NCI-H1092 (cell line): ENCODE data around the gene AFG3L2.

Experiments
- DNase-seq: peaks from one replicate; lab custom pipeline; 2025; lab: John Stamatoyannopoulos, UW

The AFG3L2 gene

GRCh38 chr18:12359515-12359927 lies 17.5 kb downstream of the AFG3L2 start:
- no peak for DNase-seq

DNA sequence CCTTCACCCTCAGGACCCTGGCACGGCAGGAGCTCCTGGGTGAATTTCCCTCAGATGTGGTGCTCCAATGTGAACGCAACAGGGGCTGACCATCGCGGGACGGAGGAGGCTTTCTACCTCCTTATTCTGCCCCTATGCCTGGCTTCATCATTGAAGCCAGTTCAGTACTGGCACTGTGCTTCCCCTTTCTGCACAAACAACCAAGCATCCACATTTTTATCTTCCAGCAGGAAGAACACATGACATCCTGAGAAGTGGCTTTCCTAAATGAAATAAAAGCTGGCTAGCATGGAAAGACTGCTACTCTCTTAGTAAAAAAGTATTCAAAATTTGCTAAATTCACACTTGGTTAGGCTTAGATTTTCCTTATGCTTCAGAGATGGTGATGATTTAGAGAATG lies 24.8 kb downstream of the AFG3L2 start:
- no peak for DNase-seq

GRCh38 chr18:12347895-12348294 lies 29.1 kb downstream of the AFG3L2 start:
- DNase-seq: no peak

GRCh38 chr18:12346240-12346565 lies 30.8 kb downstream of the AFG3L2 start:
- no peak for DNase-seq

GRCh38 chr18:12345491-12346239 lies 31.4 kb downstream of the AFG3L2 start:
- no peak for DNase-seq

DNA sequence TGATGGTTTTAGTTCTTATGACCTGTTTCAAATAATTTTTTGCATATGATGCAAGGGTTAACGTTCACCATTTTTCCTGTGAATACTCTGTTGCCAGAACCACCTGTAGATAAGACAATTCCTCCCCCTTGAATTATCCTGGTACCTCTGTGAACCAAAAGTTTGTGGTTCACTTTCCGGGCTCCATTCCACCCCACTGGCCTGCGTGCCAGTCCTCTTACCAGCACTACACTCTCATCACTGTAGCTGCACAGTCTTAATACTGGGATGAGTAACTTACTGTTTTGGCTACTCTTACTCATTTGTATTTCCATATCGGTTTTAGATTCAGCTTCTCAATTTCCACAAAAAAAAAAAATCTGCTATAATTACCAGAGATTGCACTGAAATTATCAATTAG lies 34.4 kb downstream of the AFG3L2 start:
- DNase-seq: no peak

DNA sequence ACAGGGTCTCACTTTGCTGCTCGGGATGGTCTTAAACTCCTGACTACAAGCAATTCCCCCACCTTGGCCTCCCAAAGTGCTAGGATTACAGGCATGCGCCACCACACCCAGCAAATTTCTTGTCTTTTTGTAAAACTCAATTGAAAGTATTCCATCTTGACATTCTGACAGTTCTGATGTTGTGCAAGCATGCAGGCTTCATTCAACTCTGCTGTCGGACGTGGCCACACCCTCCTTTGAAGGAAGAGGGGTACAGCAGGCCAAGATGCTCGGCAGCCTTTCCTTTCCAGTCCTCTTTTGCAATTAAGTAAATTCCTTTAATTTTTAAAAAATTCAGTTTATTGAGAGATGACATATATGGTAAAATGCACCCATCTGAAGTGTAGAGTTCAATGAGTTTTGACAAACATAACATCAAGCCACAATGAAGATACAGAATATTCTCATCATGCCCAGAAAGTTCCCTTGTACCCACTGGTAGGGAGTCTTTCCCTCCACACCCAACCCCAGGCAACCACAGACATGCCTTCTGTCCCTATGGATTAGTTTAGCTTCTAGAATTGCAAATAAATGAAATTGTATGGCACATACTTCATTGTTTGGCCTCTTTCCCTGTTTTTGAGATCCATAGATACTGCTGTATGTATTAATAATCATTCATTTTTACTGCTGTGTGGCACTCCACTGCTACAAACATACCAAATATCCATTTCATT lies 35.9 kb downstream of the AFG3L2 start:
- no peak for DNase-seq

GRCh38 chr18:12338382-12338781 lies 38.6 kb downstream of the AFG3L2 start:
- DNase-seq: no peak

- no peak for DNase-seq
Measured at GRCh38 chr18:12336887-12337286, 40.1 kb downstream of the AFG3L2 start.

DNA sequence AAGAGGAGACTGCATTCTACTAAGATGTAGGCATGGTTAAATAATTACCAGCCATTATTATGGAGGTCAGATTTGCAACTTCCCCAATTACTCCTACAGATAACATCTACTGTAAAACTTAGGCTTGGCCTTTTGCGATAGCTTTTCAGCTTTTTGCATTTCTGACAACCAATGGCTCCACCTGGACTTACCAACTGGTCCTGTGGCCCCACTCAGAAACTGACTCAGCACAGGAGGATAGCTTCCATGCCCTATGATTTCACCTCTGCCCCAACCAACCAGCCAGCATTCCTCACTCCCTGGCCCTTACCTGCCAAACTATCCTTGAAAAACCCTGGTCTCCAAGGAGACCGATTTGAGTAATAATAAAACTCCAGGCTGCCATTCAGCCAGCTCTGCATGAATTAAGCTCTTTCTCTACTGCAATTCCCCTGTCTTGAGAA lies 40.8 kb downstream of the AFG3L2 start:
- no peak for DNase-seq

DNA sequence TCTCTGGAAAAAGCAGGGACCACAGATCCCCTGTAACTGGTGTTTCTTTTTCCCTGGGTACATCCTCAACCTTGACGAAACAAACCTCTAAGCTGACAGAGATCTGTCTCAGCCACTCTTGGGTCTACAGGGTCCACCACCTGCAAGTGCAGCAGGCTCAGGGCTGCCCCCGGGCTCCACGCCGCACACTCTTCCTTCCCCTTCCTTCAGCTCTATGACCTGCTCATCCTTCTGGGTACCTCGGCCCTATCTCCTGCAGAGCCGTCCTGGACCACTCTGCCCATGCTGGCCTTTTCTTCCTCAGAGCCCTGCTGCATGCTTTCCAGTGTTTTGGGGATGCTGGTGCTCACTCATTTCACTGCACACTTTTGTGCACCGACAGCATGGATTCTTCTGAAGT lies 41.5 kb downstream of the AFG3L2 start:
- DNase-seq: no peak

GRCh38 chr18:12334863-12335262 lies 42.2 kb downstream of the AFG3L2 start:
- no peak for DNase-seq

DNA sequence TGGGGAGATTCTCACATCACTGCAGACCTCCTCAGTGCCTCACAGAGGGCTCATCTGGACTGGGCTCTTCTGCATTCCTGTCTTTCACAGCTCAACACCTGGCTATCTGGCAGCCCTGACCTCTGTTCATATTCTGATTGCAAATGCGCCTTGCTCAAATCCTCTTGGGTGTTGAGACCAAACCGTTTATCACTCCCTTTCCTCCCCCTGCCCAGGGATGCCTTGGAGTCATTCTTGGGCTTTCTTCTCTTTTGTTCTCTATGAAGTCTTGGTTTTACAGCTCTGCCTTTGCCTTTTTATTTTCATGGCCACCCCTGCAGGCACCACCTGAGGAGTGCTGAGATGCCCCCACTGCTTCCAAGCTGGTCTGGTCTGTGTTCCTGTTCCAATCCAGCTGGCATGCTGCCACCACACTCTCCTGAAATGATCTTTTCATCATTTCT lies 42.6 kb downstream of the AFG3L2 start:
- DNase-seq: no peak

- no peak for DNase-seq
Measured at GRCh38 chr18:12333506-12334290, 43.3 kb downstream of the AFG3L2 start.

DNA sequence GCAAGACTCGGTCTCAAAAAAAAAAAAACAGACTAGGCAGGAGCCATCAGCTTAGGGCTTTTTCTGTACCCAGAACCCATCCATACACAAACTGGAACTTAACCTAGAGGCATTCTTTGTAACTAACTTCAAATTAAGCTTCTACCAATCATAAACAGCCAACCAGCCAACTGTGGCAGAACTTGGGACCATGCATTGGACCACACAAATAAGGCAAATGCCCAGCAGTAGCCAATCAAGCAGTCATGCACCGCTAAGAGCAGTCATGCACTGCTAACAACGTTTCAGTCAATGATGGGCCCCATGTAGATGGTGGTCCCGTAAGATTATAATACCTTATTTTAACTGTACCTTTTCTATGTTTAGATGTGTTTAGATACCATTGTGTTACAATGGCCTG lies 46.3 kb downstream of the AFG3L2 start:
- no peak for DNase-seq

- DNase-seq: no peak
Measured at GRCh38 chr18:12329125-12329698, 47.8 kb downstream of the AFG3L2 start.

GRCh38 chr18:12328179-12328823 lies 48.7 kb downstream of the AFG3L2 start:
- no peak for DNase-seq

DNA sequence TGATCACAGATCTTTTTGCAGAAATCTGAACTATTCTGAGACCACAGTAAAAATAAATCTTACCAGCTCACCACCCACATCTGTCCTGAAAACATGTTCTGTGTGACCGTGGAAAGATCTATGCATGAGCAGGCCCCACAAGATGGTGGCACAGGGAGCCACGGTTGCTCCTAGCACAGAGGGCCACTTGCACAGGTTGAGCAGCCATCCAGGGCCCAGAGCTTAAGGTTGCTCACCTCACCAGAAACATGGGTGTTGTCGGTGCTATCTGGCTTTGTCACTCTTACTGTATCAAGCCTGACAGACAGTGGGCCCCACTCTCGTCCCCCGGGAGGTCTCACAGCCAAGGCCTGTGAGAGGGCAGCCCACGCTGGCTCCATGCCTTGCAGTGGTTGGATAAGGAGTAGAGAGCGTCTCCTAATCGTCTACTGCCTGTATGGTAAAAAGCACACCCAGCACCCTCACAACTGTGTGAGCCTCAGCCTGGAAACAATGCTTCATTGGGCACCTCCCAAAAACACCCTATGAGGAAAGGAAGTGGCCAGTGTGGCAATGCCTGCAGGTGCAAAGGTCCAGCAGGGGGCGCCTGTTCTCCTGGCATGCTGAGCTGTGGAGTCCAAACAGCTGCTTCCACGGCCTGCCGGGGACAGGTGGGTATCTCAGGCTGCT lies 49.4 kb downstream of the AFG3L2 start:
- DNase-seq: peak; percentile 15

DNA sequence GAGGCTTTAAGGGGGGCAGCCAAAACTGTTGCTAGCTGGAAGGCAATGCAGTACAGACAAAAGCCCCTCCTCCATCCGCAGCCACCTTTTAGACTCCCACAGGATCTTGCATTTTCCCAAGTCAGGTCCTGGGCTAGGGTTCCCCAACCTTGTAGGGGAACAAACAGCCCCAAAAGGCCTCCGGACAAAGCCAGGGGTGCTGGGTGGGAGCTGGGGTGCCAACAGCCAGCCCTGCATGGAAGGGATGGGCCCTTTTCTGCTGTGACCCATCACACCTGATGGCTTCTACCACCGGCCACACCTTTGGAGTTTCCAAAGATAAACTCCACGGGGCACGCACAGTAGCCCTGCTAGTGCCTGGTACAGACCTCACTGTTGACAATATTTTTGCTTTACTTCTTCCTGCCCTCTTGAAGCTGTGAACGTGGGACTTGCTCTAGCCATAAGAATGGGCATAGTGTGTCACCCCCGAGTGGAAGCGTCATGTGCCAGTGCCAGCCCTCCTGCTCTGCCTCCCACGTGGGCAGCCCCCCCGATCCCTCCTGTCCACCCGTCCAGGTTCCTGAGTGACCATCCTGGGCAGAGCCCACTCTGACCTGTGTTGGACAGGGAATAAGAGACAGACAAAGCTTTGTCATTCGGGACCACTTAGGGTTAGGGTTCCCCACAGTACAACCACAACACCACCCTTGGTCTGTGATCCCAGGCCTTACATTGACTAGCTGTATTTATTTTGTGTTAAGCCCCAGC lies 50.1 kb downstream of the AFG3L2 start:
- DNase-seq: no peak

DNA sequence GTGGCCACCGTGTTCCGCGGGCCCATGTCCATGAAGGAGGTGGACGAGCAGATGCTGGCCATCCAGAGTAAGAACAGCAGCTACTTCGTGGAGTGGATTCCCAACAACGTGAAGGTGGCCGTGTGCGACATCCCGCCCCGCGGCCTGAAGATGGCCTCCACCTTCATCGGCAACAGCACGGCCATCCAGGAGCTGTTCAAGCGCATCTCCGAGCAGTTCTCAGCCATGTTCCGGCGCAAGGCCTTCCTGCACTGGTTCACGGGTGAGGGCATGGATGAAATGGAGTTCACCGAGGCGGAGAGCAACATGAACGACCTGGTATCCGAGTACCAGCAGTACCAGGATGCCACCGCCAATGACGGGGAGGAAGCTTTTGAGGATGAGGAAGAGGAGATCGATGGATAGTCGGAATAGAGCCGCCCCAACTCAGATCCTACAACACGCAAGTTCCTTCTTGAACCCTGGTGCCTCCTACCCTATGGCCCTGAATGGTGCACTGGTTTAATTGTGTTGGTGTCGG lies 51.2 kb downstream of the AFG3L2 start:
- no peak for DNase-seq
